Stimulated activated CD4-positive, alpha-beta T cell treated with anti-CD3 and anti-CD28 coated beads, Interleukin-4, amount 100 ng/mL, for 24 hours (primary cell): Measurements from ENCODE around the gene TREML4.

ENCODE experiments used
- DNase-seq: peaks from one replicate; pipeline ENCODE4 v3.0.0-alpha.2; 2020

TREML4 gene

GRCh38 chr6:41255638-41256246 is 27.6 kb downstream of the TREML4 start:
- DNase-seq = no peak

- DNase-seq = no peak
Measured at GRCh38 chr6:41256383-41256782, 28.2 kb downstream of the TREML4 start.

GRCh38 chr6:41257369-41258195 is 29.4 kb downstream of the TREML4 start:
- DNase-seq = no peak

GRCh38 chr6:41258196-41258493 is 30.0 kb downstream of the TREML4 start:
- DNase-seq = no peak

GRCh38 chr6:41262401-41262800 is 34.3 kb downstream of the TREML4 start:
- DNase-seq = no peak

GRCh38 chr6:41263267-41263666 is 35.1 kb downstream of the TREML4 start:
- DNase-seq = no peak

GRCh38 chr6:41266541-41266940 is 38.4 kb downstream of the TREML4 start:
- DNase-seq = no peak

- DNase-seq = no peak
Measured at GRCh38 chr6:41268478-41268877, 40.3 kb downstream of the TREML4 start.

- DNase-seq = no peak
Measured at GRCh38 chr6:41269166-41269565, 41.0 kb downstream of the TREML4 start.

GRCh38 chr6:41269716-41270115 is 41.6 kb downstream of the TREML4 start:
- no peak for DNase-seq

- DNase-seq = no peak
Measured at GRCh38 chr6:41271901-41272395, 43.8 kb downstream of the TREML4 start.

GRCh38 chr6:41272591-41273240 is 44.6 kb downstream of the TREML4 start:
- DNase-seq = no peak

GRCh38 chr6:41273714-41274113 is 45.6 kb downstream of the TREML4 start:
- no peak for DNase-seq

- DNase-seq = no peak
Measured at GRCh38 chr6:41274256-41274655, 46.1 kb downstream of the TREML4 start.

- DNase-seq = no peak
Measured at GRCh38 chr6:41275489-41275888, 47.3 kb downstream of the TREML4 start.

- DNase-seq = no peak
Measured at GRCh38 chr6:41277605-41278004, 49.5 kb downstream of the TREML4 start.

GRCh38 chr6:41278699-41279405 is 50.7 kb downstream of the TREML4 start:
- DNase-seq = peak; percentile 68

- no peak for DNase-seq
Measured at GRCh38 chr6:41280381-41281057, 52.4 kb downstream of the TREML4 start.

GRCh38 chr6:41283600-41283999 is 55.5 kb downstream of the TREML4 start:
- no peak for DNase-seq

- DNase-seq = no peak
Measured at GRCh38 chr6:41284726-41285125, 56.6 kb downstream of the TREML4 start.

- no peak for DNase-seq
Measured at GRCh38 chr6:41286544-41287346, 58.6 kb downstream of the TREML4 start, which contains the start of gene TREM1. TREM1 (minus strand) TSS chr6:41286682; CDS start chr6:41286655, 27 bp downstream.
